H9 (cell line): ENCODE measurements around the gene TCF4. TPM values are rescaled to one million over a fixed set of nuclear protein-coding genes. Genes with fewer than 3 reads are reported as not detected.

Experiments
- DNase-seq: peaks from one replicate; pipeline ENCODE4 v3.0.0-alpha.2; 2017
- H2AFZ ChIP-seq: one replicate; pipeline ENCODE4 v1.6.1; 2013; ENCODE audit warnings: mild to moderate bottlenecking, low read length, control low read depth, moderate library complexity
- H2AK5ac ChIP-seq: 2 replicates; pipeline ENCODE4 v1.6.1; 2013; ENCODE audit warnings: low read length, control low read depth, mixed read lengths; ENCODE audit not compliant: insufficient read length
- H2BK120ac ChIP-seq: one replicate; pipeline ENCODE4 v1.6.1; 2013; ENCODE audit warnings: low read depth, mild to moderate bottlenecking, low read length, control low read depth, inconsistent platforms; ENCODE audit not compliant: poor library complexity, severe bottlenecking
- H2BK12ac ChIP-seq: 2 replicates; pipeline ENCODE4 v1.6.1; 2013; ENCODE audit warnings: low read length, control low read depth, mixed read lengths, low read depth; ENCODE audit not compliant: insufficient read length
- H2BK15ac ChIP-seq: 2 replicates; pipeline ENCODE4 v1.6.1; 2013; ENCODE audit warnings: low read depth, low read length, control low read depth
- H2BK20ac ChIP-seq: one replicate; pipeline ENCODE4 v1.6.1; 2013; ENCODE audit warnings: low read depth, mild to moderate bottlenecking, low read length, control low read depth, inconsistent platforms; ENCODE audit not compliant: poor library complexity, severe bottlenecking
- H2BK5ac ChIP-seq: 2 replicates; pipeline ENCODE4 v1.6.1; 2013; ENCODE audit warnings: low read length, control low read depth, mixed read lengths; ENCODE audit not compliant: insufficient read length
- H3K14ac ChIP-seq: 2 replicates; pipeline ENCODE4 v1.6.1; 2013; ENCODE audit warnings: low read length, control low read depth; ENCODE audit not compliant: insufficient read depth
- H3K18ac ChIP-seq: 2 replicates; pipeline ENCODE4 v1.6.1; 2013; ENCODE audit warnings: low read depth, mild to moderate bottlenecking, mixed read lengths, low read length, control low read depth; ENCODE audit not compliant: insufficient read length
- H3K23ac ChIP-seq: 2 replicates; pipeline ENCODE4 v1.6.1; 2013; ENCODE audit warnings: low read length, control low read depth, mixed read lengths, low read depth; ENCODE audit not compliant: insufficient read length
- H3K23me2 ChIP-seq: 2 replicates; pipeline ENCODE4 v1.6.1; 2013; ENCODE audit warnings: low read depth, mild to moderate bottlenecking, mixed read lengths, low read length, control low read depth; ENCODE audit not compliant: insufficient read length, poor library complexity, severe bottlenecking
- H3K27ac ChIP-seq: 2 replicates; pipeline ENCODE4 v1.5.1; 2013; ENCODE audit warnings: low read length, control low read depth, mixed read lengths, low read depth; ENCODE audit not compliant: insufficient read length
- H3K27me3 ChIP-seq: 2 replicates; pipeline ENCODE4 v1.6.1; 2013; ENCODE audit warnings: low read length, control low read depth, inconsistent platforms; ENCODE audit not compliant: insufficient read depth
- H3K4ac ChIP-seq: 2 replicates; pipeline ENCODE4 v1.6.1; 2013; ENCODE audit warnings: low read depth, mild to moderate bottlenecking, control low read depth, inconsistent platforms, low read length, moderate library complexity
- H3K4me1 ChIP-seq: 2 replicates; pipeline ENCODE4 v1.6.1; 2013; ENCODE audit warnings: low read length, control low read depth, inconsistent platforms; ENCODE audit not compliant: insufficient read depth
- H3K4me2 ChIP-seq: 2 replicates; pipeline ENCODE4 v1.6.1; 2013; ENCODE audit warnings: low read length, control low read depth, mixed read lengths; ENCODE audit not compliant: insufficient read length, insufficient read depth
- H3K56ac ChIP-seq: 2 replicates; pipeline ENCODE4 v1.6.1; 2013; ENCODE audit warnings: low read depth, mild to moderate bottlenecking, mixed read lengths, low read length, control low read depth; ENCODE audit not compliant: insufficient read length
- H3K79me1 ChIP-seq: 2 replicates; pipeline ENCODE4 v1.6.1; 2013; ENCODE audit warnings: low read depth, mild to moderate bottlenecking, moderate library complexity, low read length, control low read depth, inconsistent platforms; ENCODE audit not compliant: insufficient read depth, poor library complexity, severe bottlenecking
- H3K79me2 ChIP-seq: 2 replicates; pipeline ENCODE4 v1.6.1; 2013; ENCODE audit warnings: low read length, control low read depth, inconsistent platforms; ENCODE audit not compliant: insufficient read depth
- H3K9ac ChIP-seq: 2 replicates; pipeline ENCODE4 v1.6.1; 2013; ENCODE audit warnings: low read length, control low read depth, mixed read lengths; ENCODE audit not compliant: insufficient read length; ENCODE audit errors: extremely low read depth
- H3K9me3 ChIP-seq: one replicate; pipeline ENCODE4 v1.6.1; 2013; ENCODE audit warnings: low read depth, low read length, inconsistent platforms; ENCODE audit not compliant: control insufficient read depth
- H3T11ph ChIP-seq: one replicate; pipeline ENCODE4 v1.6.1; 2013; ENCODE audit warnings: mild to moderate bottlenecking, low read length, control low read depth, inconsistent platforms
- H4K20me1 ChIP-seq: one replicate; pipeline ENCODE4 v1.6.1; 2013; ENCODE audit not compliant: control insufficient read depth, insufficient read length, insufficient read depth
- H4K5ac ChIP-seq: 2 replicates; pipeline ENCODE4 v1.6.1; 2013; ENCODE audit warnings: low read depth, mild to moderate bottlenecking, mixed read lengths, low read length, control low read depth; ENCODE audit not compliant: insufficient read length
- H4K8ac ChIP-seq: replicated peaks from 2 replicates; pipeline ENCODE4 v1.6.1; 2013; ENCODE audit warnings: low read length, control low read depth, mixed read lengths, low read depth; ENCODE audit not compliant: insufficient read length
- H4K91ac ChIP-seq: 2 replicates; pipeline ENCODE4 v1.6.1; 2013; ENCODE audit warnings: low read depth, mild to moderate bottlenecking, moderate library complexity, mixed read lengths, low read length, control low read depth; ENCODE audit not compliant: insufficient read length
- H3K27ac Mint-ChIP-seq, 3 experiments: 2 replicates in 2 of 3; 3 replicates in 1 of 3; pipeline ENCODE4 v1.8.0; 2020 to 2021; ENCODE audit warnings: mixed read lengths in 3 of 3, mild to moderate bottlenecking in 1 of 3, moderate library complexity in 1 of 3
- H3K27me3 Mint-ChIP-seq: 2 replicates; pipeline ENCODE4 v1.8.0; 2021; ENCODE audit warnings: low read depth, mild to moderate bottlenecking, moderate library complexity, mixed read lengths
- H3K36me3 Mint-ChIP-seq, 3 experiments: 2 replicates in 2 of 3; 3 replicates in 1 of 3; pipeline ENCODE4 v1.8.0; 2020 to 2021; ENCODE audit warnings: low read depth in 3 of 3, mixed read lengths in 3 of 3; ENCODE audit not compliant: insufficient read depth in 1 of 3
- H3K4me1 Mint-ChIP-seq, 2 experiments: 2 replicates each; pipeline ENCODE4 v1.8.0; 2020; ENCODE audit warnings: mixed read lengths in 2 of 2
- H3K4me3 Mint-ChIP-seq, 2 experiments: 2 replicates in 1 of 2; 3 replicates in 1 of 2; pipeline ENCODE4 v1.8.0; 2020 to 2021; ENCODE audit warnings: mild to moderate bottlenecking in 2 of 2, mixed read lengths in 2 of 2, moderate library complexity in 1 of 2
- H3K9me3 Mint-ChIP-seq, 2 experiments: 2 replicates in 1 of 2; 3 replicates in 1 of 2; pipeline ENCODE4 v1.8.0; 2020; ENCODE audit warnings: mild to moderate bottlenecking in 2 of 2, mixed read lengths in 2 of 2, moderate library complexity in 1 of 2
- CTCF ChIP-seq: fragments of 200-600 bp; sonication (generic); conservative IDR thresholded peaks from 3 replicates; pipeline ENCODE4 v1.8.0; 2021; ENCODE audit warnings: antibody characterized with exemption, mild to moderate bottlenecking
- WGBS: extraction: QIAGEN DNeasy Blood & Tissue Kit; methylation state at CpG from one replicate; pipeline ENCODE4 v1.1.7; 2013; ENCODE audit warnings: missing lambda C conversion rate, low lambda C conversion rate, mixed read lengths; ENCODE audit not compliant: insufficient read length; ENCODE audit errors: extremely low coverage; 5-methylcytosine and 5-hydroxymethylcytosine counted together
- total RNA-seq: library from RNA; stranded (reverse); gene quantifications from 2 replicates; pipeline ENCODE4 v1.2.1, GENCODE V29; 2021

The TCF4 gene
- total RNA-seq, 1 experiment from 2014 or later = 99.4 TPM

- no peak overlapping the region for H2AFZ ChIP-seq
- no CpG with 5 or more reads among the region's 4 CpGs for WGBS
- no peak overlapping the region for H2BK20ac ChIP-seq
- no peak overlapping the region for H3K56ac ChIP-seq
- no peak for DNase-seq
- no peaks in the 10 kb centered on the region for H3K79me2 ChIP-seq
- no peak overlapping the region for H3T11ph ChIP-seq
- no peak overlapping the region for H4K8ac ChIP-seq
- no peak overlapping the region for H3K4ac ChIP-seq
- peak overlapping the region; percentile 6 to 54 (median 30); a peak in 3 of 7 replicates for H3K27ac Mint-ChIP-seq
- H2AK5ac ChIP-seq = no peak overlapping the region
- H4K5ac ChIP-seq = no peak overlapping the region
- H3K9me3 ChIP-seq = no peaks in the 10 kb centered on the region
- no peak overlapping the region for H3K4me3 Mint-ChIP-seq
- H3K14ac ChIP-seq = no peak overlapping the region
- H3K23me2 ChIP-seq = no peaks in the 10 kb centered on the region
- no peak overlapping the region for H4K91ac ChIP-seq
- H3K4me1 Mint-ChIP-seq = peaks cover 17 to 18% of the 10 kb centered on the region in 2 experiments
- no peak overlapping the region for H2BK12ac ChIP-seq
- TF ChIP-seq CTCF = no peak
- H3K27ac ChIP-seq = no peak overlapping the region
- H3K27me3 ChIP-seq = no peaks in the 10 kb centered on the region
- H2BK120ac ChIP-seq = no peak overlapping the region
- H3K23ac ChIP-seq = no peak overlapping the region
- peaks cover 8% of the 10 kb centered on the region; the same call in 1 of the 2 replicates for H3K4me1 ChIP-seq
- no peaks in the 10 kb centered on the region for H3K79me1 ChIP-seq
- H3K4me2 ChIP-seq = no peak overlapping the region
- H3K27me3 Mint-ChIP-seq = no peaks in the 10 kb centered on the region
- no peaks in the 10 kb centered on the region for H4K20me1 ChIP-seq
- peaks cover 0 to 3% of the 10 kb centered on the region in 2 experiments; a peak in 1 of 5 replicates for H3K9me3 Mint-ChIP-seq
- no peak overlapping the region for H3K18ac ChIP-seq
- H3K9ac ChIP-seq = no peak overlapping the region
- H2BK15ac ChIP-seq = no peak overlapping the region
- H2BK5ac ChIP-seq = no peak overlapping the region
- H3K36me3 Mint-ChIP-seq = peaks cover 12 to 26% (median 25%) of the 10 kb centered on the region in 3 experiments
Observed at GRCh38 chr18:55250768-55251173, 337.2 kb downstream of the TCF4 start.
